NCI-H2081 (cell line): ENCODE data around the gene F8.
A peak's percentile ranks its signal among the peaks of the same experiment; 100 is the strongest.

Source experiments
- DNase-seq, 2 experiments: peaks; one replicate each; lab custom pipeline; 2025; lab: John Stamatoyannopoulos, UW

The F8 gene

GRCh38 chrX:155022585-155022984, at the start of gene F8:
Gene F8, minus strand, starts transcription at chrX:155022723. Its CDS starts 171 bp downstream, at chrX:155022552.
- no peak for DNase-seq

- DNase-seq = no peak
Measured at GRCh38 chrX:155071694-155072280, 49.3 kb upstream of the F8 start.

- DNase-seq = peak; percentile 79 to 86
Measured at GRCh38 chrX:155070975-155071693, 48.6 kb upstream of the F8 start, which contains the start of the genes BRCC3, CMC4 and MTCP1. Gene BRCC3, plus strand, starts transcription at chrX:155071508. Its CDS starts 20 bp downstream, at chrX:155071528. Gene CMC4, minus strand, starts transcription at chrX:155071136. Its CDS starts 7,113 bp downstream, at chrX:155064023. Gene MTCP1, minus strand, starts transcription at chrX:155071136. Its CDS starts 5,126 bp downstream, at chrX:155066010.

- no peak for DNase-seq
Measured at GRCh38 chrX:155070663-155070974, 48.1 kb upstream of the F8 start.

GRCh38 chrX:155070038-155070437, 47.5 kb upstream of the F8 start:
- DNase-seq = no peak

GRCh38 chrX:155069414-155069813, 46.9 kb upstream of the F8 start:
- DNase-seq = no peak

GRCh38 chrX:155068165-155068564, 45.6 kb upstream of the F8 start:
- no peak for DNase-seq

GRCh38 chrX:155065035-155065734, 42.7 kb upstream of the F8 start:
- DNase-seq = no peak

- no peak for DNase-seq
Measured at GRCh38 chrX:155061760-155062159, 39.2 kb upstream of the F8 start.

GRCh38 chrX:155056877-155057792, 34.6 kb upstream of the F8 start:
- peak; percentile 14 to 49 for DNase-seq

- DNase-seq = no peak
Measured at GRCh38 chrX:155056471-155056870, 33.9 kb upstream of the F8 start.

- DNase-seq = no peak
Measured at GRCh38 chrX:155055494-155055893, 33.0 kb upstream of the F8 start.

- no peak for DNase-seq
Measured at GRCh38 chrX:155054255-155054654, 31.7 kb upstream of the F8 start.

GRCh38 chrX:155053656-155054055, 31.1 kb upstream of the F8 start:
- no peak for DNase-seq

GRCh38 chrX:155052738-155053498, 30.4 kb upstream of the F8 start:
- DNase-seq = no peak

- peak; percentile 30 to 37 for DNase-seq
Measured at GRCh38 chrX:155048977-155049619, 26.6 kb upstream of the F8 start.

GRCh38 chrX:155046811-155047528, 24.4 kb upstream of the F8 start:
- no peak for DNase-seq

GRCh38 chrX:155046129-155046810, 23.7 kb upstream of the F8 start:
- no peak for DNase-seq

- no peak for DNase-seq
Measured at GRCh38 chrX:155035688-155036087, 13.2 kb upstream of the F8 start.
